Adipose tissue (tissue), 3 donors: Measurements from ENCODE around the gene RMND1. TPM values are rescaled to one million over a fixed set of nuclear protein-coding genes. Genes with fewer than 3 reads are reported as not detected.
"Not testable (repeated sequence)": the region's sequence is repeated elsewhere in the genome, so short reads cannot be mapped to it uniquely, and the experiment has no call there.

Experiments used
- H3K27ac ChIP-seq: one replicate; pipeline ENCODE4 v1.5.1; 2013; ENCODE audit warnings: low read depth, low read length
- WGBS, 3 donors: extraction: QIAGEN DNeasy Blood & Tissue Kit; methylation state at CpG; one replicate each; pipeline ENCODE4 v1.1.7; 2013; 5-methylcytosine and 5-hydroxymethylcytosine counted together
- polyA plus RNA-seq, 3 donors: library from polyadenylated mRNA; stranded (reverse); fragments of 200-250 nt; gene quantifications; one replicate each; pipeline ENCODE4 v1.2.3, GENCODE V29; 2013
- donor health status: healthy with polysubstance abuse.
- donor health status: Bipolar disorder and iron deficiency.
- donor health status: healthy.

Gene RMND1
- polyA plus RNA-seq, 3 donors, result 12.9 to 22.5 (median 17.9) TPM

GRCh38 chr6:151374036-151374683 is 77.8 kb downstream of the RMND1 start:
- WGBS, 3 donors, result 49 to 81% (median 52%) methylated on average over 5 of the region's 5 CpGs
- H3K27ac ChIP-seq, result no peak overlapping the region

GRCh38 chr6:151372164-151372563 is 79.8 kb downstream of the RMND1 start:
- no peak overlapping the region for H3K27ac ChIP-seq
- WGBS, 3 donors, result 53 to 85% (median 53%) methylated on average over 5 of the region's 5 CpGs

GRCh38 chr6:151370509-151371078 is 81.3 kb downstream of the RMND1 start:
- WGBS, 3 donors, result 77 to 84% (median 83%) methylated on average over 6 of the region's 6 CpGs
- H3K27ac ChIP-seq, result no peak overlapping the region

GRCh38 chr6:151365233-151365632 is 86.7 kb downstream of the RMND1 start:
- WGBS, 3 donors, result 94 to 96% (median 94%) methylated on average over 6 of the region's 6 CpGs

GRCh38 chr6:151359486-151359885 is 92.4 kb downstream of the RMND1 start:
- WGBS, 3 donors, result 93 to 98% (median 94%) methylated on average over 5 of the region's 5 CpGs
- no peak overlapping the region for H3K27ac ChIP-seq

More at GRCh38 chr6:151365233-151365632, 86.7 kb downstream of the RMND1 start:
- no peak overlapping the region for H3K27ac ChIP-seq

GRCh38 chr6:151358475-151358874 is 93.5 kb downstream of the RMND1 start:
- 92 to 93% (median 92%) methylated on average over 3 of the region's 3 CpGs for WGBS, 3 donors
- no peak overlapping the region for H3K27ac ChIP-seq

- WGBS, 3 donors, result 51 to 67% (median 59%) methylated on average over 6 of the region's 6 CpGs
- no peak overlapping the region for H3K27ac ChIP-seq
Measured at GRCh38 chr6:151357758-151358436, 94.0 kb downstream of the RMND1 start.

- not testable (repeated sequence) for H3K27ac ChIP-seq
- WGBS, 3 donors, result 86 to 94% (median 91%) methylated on average over 6 of the region's 6 CpGs
Measured at GRCh38 chr6:151356983-151357382, 94.9 kb downstream of the RMND1 start.

Other genes with a start within 250 kb of the RMND1 start
- gene AKAP12, start 212.2 kb downstream of the RMND1 start, polyA plus RNA-seq, result 100 to 1,000 TPM in 1 of 3 donors, 10 to 100 TPM in 2; 13.4 to 146 (median 56.7) TPM
- 10 to 100 TPM in 1 of 3 donors, 1 to 10 TPM in 2; 3.5 to 10.9 (median 9.8) TPM for gene ZBTB2, start 60.6 kb downstream of the RMND1 start, polyA plus RNA-seq
- gene CCDC170, start 41.9 kb upstream of the RMND1 start, polyA plus RNA-seq, result under 1 TPM; 0.05 to 0.45 (median 0.22) TPM